HG02884 (cell line): ENCODE measurements around the gene UBFD1.
A peak's percentile ranks its signal among the peaks of the same experiment; 100 is the strongest.
"Not testable (repeated sequence)": the region's sequence is repeated elsewhere in the genome, so short reads cannot be mapped to it uniquely, and the experiment has no call there.

ENCODE experiments used
- ATAC-seq: cut with Tn5 transposase; IDR thresholded peaks from one replicate; pipeline ENCODE4 v1.9.1; 2021; ENCODE audit warnings: mild to moderate bottlenecking, moderate library complexity; ENCODE audit not compliant: unreplicated experiment

The UBFD1 gene

DNA sequence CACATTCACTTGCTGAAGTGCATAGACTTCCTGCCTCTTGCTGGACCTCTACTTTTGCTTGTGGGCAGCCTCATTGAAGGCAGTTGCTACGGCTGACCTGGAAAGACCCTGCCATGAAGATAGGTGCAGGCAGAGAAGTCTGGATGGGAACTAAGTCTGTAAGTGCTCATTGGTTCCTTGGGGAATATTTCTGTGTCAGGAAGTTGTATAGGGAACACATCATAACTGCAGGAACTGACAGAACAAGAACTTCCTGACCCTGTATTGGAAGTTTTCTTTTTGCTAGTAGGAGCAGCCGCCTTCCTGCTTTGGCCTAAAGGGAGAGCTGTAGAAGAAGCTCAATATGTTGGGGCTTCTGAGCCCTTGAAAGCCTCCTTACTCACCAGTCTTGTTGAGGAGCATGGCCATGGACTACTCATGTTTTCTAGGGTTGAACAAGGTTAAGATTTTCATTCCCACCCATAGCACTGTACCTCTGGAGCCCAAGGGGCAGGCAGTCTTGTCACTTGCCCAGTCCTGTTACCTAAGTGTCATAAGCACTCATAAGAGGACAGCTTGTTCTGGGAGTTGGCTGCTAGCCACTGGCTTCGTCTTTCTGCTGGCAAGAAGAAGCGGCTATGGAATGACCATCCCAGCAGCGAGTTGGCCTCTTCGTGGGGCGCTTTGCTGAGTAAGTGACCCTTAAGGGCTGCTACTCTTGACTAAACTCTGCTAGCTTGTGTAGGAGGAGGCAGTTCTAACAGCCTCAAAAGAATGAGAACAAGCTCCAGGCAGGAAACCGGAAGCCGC, 7.2 kb downstream of the UBFD1 start:
- no peak for ATAC-seq

DNA sequence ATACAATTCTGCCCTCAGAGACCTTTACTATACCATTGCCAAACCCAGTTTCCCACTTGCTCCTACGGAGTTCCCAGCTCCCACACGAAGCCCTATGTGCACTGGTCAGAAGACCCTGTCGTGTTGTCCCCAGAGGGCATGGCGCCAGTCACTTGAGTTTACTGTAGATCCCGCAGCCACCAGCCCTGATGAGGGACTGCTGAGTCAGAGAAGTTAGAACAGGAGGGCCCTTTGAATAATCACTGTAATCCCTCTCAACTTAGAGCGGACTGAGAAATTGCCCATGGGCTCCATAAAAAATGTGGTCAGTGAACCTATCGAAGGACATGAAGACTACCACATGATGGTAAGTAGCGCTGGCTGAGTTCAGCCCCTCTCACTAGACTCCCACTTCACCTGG, 9.2 kb downstream of the UBFD1 start:
- ATAC-seq, result no peak

DNA sequence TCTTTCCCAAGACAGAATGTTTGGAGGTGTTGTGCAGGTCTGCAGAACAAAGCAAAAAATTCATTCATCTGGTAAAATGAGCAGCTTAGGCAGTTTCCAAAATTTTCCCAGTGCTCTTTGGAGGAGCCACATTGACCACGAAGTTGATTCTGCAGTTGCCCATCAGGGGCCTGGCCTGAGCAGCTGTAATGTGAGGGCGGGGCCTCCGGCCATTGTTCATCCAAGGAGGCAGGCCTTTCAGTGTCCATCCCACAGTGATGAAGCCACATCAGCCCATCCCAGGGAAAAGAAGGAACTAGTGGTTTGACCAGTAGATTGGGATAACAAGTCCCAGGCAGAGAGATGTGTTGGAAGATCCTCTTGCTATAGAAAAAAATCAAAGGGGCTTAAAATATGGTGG, 10.1 kb downstream of the UBFD1 start:
- no peak for ATAC-seq

DNA sequence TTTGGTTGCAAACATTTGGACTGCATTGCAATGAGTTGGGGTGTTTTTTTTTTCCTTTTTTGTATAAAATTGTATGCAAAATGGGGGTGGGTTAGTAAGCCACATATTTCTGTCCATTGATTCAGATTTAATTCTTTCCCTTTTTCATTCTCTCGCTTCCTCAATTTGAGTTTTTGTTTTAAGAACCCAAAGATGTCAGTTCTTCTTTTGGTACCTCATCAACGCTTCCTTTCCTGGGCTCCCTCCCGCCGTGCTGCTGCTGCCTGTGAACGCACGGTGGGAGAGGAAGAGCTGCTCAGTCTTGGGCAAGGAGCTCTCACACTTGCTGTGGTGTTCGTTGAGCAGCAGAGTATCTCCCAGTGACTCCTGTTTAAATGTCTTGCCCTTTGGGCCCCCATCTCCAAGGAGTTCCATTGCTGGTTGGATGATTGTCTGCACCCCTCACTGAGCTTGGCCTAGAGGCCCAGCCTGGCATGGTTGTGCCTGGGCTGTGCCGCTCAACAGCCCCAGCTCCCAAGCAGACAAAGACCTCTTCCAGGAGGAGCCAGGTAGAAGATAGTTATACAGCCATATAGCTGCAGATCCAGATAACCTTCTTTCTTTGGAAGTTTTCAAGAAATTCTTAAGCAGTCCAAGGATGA, 13.6 kb downstream of the UBFD1 start:
- ATAC-seq, result no peak

DNA sequence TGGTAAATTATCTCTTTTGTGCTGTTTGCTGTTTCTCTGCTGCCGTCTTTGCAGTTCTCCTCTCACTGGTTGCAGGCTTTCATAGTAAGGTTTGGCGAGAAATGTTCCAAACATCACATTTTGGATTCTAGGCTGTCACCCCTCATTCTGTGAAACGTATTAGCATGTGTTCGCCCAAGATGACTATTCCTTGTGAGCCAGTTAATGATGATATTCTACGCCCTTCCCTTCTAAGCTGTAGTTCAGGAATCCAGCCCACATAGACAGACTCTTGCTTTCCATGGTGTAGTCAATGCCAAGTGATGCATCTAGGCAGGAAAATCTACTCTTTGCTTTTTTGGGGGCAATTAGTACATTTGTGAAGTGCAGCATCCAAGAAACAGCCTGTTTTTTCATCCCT, 14.4 kb downstream of the UBFD1 start:
- no peak for ATAC-seq

DNA sequence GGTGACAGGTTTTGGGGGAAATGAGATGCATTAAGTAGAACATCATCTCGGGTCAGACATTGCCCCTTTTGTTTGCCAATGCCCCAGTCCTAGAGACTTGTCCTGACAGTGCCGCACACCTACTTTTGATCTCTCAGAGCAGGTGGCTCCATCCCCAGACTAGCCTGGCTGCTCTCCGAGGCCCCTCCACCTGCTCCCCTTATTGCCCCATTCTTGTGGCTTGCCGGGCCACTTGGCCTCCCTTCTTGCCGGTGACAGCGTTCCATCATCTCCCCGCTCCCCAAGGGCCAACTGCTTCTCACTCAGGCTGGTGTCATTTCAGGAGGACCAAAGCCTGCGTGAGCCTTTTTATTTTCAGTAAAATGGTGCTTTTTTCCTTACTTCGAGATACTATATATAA, 14.9 kb downstream of the UBFD1 start:
- ATAC-seq, result no peak

DNA sequence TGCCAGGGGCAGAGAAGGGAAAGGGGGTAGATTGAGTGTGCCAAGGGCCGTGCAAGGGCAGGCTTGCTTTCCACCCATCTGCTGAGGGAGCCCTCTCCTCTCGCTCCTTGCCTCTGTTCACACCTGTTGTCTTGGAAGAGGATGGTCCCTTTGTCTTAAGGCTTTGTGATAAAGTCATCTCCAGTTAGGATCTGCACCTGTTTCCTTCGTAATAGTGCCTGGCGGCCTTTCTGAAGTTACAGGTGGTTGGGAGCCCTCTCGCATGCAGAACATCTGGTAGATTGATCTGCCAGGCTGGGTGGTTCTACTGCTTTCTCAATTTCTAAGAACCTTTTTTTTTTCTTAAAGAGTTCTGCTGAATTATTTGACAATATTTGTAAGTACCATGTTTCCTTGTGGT, 16.3 kb downstream of the UBFD1 start:
- no peak for ATAC-seq

DNA sequence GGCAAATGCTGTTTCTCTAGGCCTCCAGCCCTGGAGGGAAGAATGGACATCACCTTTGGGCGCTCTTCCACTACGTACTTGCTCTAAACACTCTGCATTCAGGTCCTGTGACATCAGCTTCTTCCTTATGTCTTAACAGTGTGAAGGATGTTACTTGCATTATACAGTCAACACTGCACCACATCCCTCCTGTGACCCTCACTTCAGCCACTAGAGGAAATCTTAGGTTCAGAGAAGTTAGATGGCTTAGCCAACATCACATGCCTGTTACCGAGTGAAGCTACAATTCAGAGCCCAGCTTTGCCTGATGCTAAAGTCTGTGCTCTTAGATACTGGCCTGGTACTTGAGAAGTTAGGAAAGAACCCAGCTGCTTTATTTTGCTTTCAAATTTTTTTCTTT, 18.3 kb downstream of the UBFD1 start:
- ATAC-seq, result no peak

DNA sequence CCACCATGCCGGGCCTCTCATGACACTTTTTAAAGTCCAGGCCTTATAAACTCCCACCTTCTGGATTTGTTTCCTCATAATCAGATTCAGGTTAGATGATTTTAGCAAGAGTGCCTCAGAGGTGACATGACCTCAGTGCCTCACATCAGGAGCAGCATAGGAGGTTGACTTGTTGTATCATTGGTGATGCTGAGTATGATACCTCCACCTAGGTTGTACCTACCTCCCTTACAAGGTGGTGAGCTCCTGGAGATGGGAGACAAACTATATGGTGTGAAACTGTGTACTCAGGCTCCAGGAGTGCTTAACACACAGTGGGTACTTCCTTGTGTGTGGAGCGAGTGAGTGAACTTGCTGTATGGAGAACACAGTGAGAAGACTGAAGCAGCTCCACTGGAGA, 20.0 kb downstream of the UBFD1 start:
- no peak for ATAC-seq

DNA sequence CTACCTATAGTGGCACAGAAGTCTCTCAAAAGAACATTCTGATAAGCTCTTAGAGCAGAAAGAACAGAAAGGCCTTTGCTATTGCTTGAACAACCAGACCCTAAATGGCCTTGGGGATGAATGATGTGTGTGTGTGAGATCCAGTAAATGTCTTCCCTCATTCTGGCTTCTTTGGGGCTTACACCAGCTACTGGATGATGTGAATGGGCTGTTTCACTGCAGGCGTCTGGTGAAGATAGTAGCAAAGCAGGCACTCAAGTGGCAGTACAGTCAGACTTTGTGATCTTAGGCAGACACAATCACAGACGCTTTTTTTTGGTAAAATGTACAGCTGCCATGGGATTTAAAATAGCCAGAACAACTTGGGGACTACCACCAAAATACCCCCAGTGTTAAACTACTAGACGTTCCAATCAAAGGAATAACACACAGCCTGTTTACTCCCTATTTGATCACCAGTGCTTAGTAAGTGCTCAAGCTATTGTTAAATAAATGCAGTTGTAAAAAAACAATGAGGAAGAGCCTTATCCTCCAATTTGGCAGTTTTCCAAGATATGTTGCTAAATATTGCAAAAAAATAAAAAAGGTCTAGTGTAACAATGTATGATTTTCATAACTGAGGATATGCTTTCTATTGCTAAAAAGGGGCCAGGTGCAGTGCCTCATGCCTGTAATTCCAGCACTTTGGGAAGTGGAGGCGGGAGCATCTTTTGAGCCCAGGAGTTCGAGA, 20.7 kb downstream of the UBFD1 start:
- no peak for ATAC-seq

DNA sequence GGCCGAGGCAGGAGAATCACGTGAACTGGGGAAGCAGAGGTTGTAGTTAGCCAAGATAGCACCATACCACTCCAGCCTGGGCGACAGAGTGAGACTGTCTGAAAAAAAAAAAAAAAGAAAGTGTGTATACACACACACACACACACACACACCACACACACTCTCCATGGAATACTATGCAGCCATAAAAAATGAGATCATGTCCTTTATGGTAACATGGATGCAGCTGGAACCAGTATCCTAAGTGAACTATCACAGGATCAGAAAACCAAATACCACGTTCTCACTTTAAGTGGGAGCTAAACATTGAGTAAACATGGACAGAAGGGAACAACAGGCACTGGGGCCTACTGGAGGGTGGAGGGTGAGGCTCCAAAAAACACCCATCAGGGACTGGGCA, 21.8 kb downstream of the UBFD1 start:
- no peak for ATAC-seq

DNA sequence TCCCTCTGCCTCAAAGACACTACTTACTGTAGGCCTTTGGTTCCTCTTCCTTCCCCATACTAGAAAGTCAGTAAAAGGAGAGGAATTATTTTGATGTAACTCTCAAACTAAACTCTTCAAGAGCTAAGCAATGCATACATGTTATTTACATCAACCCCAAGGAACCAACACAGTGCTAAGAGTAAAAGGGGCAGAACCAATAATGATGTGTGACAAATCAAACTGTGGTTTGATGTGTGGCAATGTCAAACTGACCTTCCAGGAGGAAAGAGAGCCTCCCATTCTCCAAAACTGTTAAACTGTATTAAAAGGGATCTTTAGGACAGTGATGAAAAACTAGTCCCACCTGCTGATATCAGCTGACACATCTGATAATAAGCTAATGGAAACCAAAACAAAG, 22.9 kb downstream of the UBFD1 start:
- no peak for ATAC-seq

DNA sequence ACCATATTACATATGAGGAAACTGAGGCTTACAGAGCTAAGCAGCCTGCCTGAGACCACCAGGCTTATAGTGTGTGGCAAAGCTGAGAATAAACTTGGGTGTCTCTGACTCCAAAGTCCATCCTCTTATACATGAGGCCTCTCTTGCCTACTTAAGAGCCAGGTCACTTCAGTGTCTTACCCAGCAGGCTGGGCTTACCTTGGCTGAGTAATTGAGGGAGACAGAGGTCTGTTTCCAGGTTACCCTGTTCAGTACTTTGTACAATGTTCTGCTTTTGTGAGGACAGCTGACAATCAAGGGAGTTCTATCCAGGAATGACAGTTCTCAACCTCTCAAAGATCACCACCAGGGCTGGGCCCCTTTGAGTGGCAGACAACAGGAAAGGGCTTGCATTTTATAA, 24.2 kb downstream of the UBFD1 start:
- ATAC-seq, result no peak

DNA sequence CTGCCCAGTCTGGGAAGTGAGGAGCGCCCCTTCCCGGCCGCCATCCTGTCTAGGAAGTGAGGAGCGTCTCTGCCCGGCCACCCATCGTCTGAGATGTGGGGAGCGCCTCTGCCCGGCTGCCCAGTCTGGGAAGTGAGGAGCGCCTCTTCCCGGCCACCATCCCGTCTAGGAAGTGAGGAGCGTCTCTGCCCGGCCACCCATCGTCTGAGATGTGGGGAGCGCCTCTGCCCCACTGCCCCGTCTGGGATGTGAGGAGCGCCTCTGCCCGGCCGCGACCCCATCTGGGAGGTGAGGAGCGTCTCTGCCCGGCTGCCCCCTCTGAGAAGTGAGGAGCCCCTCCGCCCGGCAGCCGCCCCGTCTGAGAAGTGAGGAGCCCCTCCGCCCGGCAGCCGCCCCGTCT, 25.7 kb downstream of the UBFD1 start:
- ATAC-seq, result not testable (repeated sequence)

DNA sequence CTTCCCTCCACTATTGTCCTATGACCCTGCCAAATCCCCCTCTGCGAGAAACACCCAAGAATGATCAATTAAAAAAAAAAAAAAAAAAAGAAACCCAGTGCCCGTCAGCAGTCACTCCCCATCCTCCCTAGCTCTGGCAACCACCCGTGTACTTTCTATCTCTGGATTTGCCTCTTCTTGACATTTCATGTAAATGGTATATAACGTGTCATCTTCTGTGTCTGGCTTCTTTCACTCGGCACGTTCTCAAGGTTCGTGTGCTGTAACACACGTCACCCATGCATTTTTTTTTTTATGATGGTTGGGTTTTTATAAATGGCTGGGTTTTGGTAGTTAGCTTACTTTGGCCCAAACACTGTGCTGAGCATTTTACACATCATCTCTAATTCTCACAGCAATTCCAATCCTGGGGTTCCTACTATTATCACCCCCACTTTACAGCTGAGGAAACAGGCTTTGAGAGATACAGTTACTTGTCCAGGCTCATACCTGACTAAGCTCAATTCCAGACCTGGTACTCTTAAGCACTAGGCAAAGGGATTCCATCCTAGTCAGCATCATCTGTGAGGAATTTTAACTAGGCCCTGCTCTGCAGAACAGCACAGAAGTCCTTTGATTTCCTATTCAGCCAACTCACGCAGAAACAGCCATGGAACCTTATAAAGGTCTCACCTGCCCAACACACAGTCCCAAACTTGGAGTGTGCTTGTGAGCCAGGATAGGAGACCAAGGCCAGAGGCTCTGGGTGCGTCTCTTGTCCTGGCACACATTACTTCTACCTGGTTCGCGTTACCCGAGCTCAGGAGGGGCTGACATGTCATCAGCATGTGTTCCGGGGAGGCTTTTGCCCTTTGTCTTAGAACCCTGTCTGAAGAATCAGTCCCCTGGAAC, 26.9 kb downstream of the UBFD1 start:
- ATAC-seq, result no peak

DNA sequence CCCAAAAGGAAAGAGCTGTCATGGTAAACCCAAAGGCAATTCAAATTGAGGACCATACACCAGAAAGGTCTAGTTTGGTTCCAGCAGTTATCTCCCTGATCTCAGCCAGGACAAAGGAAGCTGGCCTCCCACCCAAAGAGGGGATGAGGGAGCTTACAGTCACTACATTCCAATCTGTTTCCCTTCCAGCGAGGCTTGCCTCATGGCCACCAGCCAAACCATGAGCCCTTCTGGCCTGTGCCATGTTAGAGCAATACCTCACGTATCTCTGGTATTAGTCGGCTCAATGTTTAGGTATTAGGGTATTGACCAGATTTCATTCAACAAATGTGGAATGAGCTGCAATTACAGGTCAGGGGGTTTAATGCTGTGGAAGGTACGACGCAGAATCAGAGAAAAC, 30.2 kb downstream of the UBFD1 start:
- ATAC-seq, result no peak

DNA sequence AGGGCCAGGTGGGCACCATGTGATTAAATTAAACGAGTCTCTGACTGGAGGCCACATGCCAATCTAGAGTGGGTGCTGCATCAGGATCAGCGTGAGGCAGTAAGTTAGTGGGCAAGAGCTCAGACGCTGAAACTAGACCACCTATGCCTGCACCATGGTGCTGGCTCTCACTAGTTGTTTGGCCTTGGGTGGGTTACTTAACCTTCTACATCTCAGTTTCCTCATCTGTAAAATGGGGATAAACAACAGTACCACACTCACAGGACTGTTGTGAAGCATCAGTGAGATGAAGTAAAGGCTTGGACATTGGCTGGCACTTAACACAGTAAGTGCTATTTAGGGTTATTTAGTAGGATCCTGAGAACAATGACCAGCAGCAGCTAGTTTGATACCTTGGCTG, 32.7 kb downstream of the UBFD1 start:
- ATAC-seq, result no peak

DNA sequence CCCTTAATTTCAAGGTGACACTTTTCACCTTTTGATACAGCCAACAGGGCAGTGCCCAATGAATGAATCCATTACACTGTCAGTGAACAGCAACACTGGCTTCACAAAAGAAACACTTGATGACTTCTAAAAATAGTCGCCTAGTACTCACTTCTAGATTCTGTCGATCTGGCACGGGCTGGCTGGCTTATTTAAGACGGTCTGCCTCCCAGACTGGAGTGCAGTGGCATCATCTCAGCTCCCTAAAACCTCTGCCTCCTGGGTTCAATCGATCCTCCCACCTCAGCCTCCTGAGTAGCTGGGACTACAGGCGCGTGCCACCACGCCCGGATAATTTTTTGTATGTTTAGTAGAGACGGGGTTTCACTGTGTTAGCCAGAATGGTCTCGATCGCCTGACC, 36.7 kb downstream of the UBFD1 start:
- no peak for ATAC-seq

DNA sequence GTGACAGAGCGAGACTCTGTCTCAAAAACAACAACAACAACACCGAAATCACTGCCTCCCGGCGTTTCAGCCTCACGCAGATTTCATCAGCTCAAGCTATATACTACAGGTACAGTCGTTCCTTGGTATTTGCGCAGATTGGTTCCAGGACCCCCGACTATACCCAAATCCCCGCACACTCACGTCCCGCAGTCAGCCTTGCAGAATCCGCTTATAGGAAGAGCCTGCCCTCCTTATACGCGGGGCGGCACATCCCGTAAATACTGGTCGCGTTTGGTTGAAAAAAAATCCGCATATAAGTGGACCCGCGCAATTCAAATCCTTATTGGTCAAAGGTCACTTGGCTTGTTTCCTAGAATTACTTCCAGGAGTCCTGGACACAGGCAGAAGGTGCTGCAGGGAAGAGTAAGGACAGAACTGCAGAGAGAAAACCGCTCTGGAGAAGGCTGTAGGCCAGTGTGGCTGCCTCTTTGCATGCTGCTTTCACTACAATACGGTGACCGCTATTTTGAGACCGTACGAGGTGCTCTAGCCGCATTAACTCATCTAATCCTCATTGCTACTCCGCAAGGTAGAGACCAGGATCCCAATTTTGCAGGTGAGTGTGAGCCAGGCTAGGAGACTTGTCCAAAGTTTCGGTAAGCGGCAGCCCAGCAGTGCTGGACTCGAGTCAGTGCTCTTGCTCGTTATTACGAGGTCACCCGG, 37.9 kb downstream of the UBFD1 start:
- no peak for ATAC-seq

DNA sequence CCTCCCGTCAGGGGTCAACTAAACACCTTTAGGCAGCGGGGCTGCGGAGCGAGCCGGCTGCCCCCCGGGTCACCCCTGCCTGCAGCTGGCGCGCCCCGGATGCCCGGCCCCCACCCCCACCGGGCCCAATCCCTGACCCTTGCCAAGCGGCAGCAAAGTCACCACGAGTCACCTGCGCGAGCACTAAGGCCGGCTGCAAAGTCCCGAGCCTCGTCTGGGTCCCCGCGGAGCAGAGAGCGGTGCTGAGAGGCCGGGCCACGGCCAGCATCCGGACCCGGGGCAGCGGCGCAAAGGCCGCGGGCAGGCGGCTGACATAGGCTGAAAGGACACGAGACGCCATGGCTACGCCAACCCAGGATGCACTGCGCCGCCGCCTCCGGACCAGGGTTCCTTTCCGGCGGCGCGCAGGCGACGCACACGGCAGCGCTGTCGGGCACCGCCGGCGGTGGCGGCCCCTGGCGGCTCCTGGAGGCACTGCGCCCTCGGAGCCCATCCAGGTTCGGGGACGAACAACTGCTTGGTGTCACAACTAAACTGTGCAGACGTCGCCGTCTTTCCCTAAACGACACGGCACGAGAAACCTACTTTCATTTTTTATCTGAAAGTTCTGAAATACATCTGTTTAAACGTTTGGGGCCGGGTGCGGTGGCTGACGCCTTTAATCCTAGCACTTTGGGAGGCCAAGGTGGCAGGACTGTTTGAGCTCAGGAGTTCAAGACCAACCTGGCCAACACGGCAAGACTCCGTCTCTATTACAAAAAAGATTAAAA, 38.6 kb downstream of the UBFD1 start, which contains the start of gene NDUFAB1:
Gene NDUFAB1 (minus strand): TSS at position 366 of the 770 bp plus-strand sequence. CDS start 26 bp downstream, at position 340.
- peak; percentile 91 for ATAC-seq
